NCI-H526 (cell line): Measurements from ENCODE around the gene ELMOD3.
"Not testable (repeated sequence)": the region's sequence is repeated elsewhere in the genome, so short reads cannot be mapped to it uniquely, and the experiment has no call there.

ENCODE experiments used
- DNase-seq, 2 experiments: peaks; one replicate each; lab custom pipeline; 2025; lab: John Stamatoyannopoulos, UW

Gene ELMOD3

GRCh38 chr2:85354286-85355072 is at the start of gene ELMOD3, which contains the start of gene RETSAT:
Gene ELMOD3, plus strand, starts transcription at chr2:85354769. Its CDS starts 2,430 bp downstream, at chr2:85357199.
Gene RETSAT, minus strand, starts transcription at chr2:85354528. Its CDS starts 21 bp downstream, at chr2:85354507.
- peak; percentile 98 for DNase-seq

GRCh38 chr2:85307527-85307897 is 47.1 kb upstream of the ELMOD3 start:
- DNase-seq = no peak

GRCh38 chr2:85308201-85308600 is 46.4 kb upstream of the ELMOD3 start:
- DNase-seq = no peak

DNA sequence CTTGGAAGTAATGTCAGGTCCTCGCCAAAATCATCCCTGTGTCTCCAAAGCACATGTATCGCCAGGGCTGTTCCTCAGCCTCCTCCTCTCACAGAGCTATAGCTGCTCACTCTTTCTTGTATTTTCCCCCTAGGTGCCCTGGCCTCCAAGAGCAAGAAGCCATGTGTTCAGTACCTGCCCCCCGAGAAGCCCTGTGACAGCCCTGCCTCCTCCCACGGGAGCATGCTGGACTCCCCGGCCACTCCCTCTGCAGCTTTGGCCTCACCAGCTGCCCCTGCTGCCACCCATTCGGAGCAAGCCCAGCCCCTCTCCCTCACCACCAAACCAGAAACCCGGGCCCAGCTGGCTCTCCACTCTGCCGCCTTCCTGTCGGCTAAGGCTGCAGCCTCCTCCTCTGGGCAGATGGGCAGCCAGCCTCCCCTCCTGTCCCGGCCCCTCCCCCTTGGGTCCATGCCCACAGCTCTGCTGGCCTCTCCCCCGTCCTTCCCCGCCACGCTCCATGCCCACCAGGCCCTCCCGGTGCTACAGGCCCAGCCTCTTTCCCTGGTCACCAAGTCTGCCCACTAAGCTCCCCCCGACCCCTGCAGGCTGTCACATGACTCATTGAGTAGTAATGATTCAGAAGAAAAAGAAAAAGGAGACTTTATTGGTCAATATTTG is 45.5 kb upstream of the ELMOD3 start:
- peak in 1 of 2 experiments; percentile 26 for DNase-seq

- no peak for DNase-seq
Measured at GRCh38 chr2:85309699-85310321, 44.8 kb upstream of the ELMOD3 start.

- DNase-seq = no peak
Measured at GRCh38 chr2:85310330-85310729, 44.2 kb upstream of the ELMOD3 start.

- DNase-seq = no peak
Measured at GRCh38 chr2:85312404-85312803, 42.2 kb upstream of the ELMOD3 start.

- DNase-seq = no peak
Measured at GRCh38 chr2:85314884-85315242, 39.7 kb upstream of the ELMOD3 start.

- not testable (repeated sequence) for DNase-seq
Measured at GRCh38 chr2:85315921-85316320, 38.6 kb upstream of the ELMOD3 start.

DNA sequence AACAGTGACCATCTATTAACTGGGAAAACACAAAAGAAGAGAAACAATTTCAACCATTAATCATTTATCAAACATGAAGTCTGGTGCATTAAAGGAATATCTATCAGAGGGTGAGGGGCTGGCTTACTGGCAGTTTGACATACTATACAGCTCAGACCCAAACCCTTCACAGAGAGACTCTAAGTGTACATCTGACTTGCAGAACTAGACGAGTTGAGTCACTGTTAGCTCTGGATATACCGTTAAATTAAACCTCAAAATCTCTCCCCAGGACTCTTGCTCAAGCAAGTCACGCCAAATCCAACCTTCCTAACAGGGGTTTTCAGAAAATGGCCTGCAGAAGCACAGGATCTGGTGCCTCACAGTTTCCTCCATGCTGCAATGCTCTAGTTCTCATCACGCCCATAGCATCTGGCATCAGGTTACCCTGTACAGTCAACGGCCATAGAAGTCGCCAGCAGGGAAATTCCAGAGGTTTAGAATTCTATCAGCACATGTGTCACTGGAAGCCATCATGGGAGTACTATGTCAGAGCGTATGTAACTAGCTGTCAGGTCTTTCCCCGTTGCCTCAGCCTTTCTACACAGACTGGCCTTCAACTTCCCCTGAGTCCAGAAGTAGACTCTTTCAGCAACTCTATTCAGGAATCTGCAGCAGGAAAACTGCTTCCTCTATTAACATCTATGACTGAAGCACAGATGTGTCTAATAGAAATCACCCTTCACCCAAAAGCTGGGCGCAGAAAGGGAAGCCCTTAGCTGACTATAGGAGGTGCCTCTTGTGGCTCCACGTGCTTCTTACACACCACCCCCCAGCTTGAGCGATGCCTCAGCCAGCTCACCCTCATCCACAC is 36.1 kb upstream of the ELMOD3 start:
- DNase-seq = no peak

- DNase-seq = no peak
Measured at GRCh38 chr2:85319796-85320195, 34.8 kb upstream of the ELMOD3 start.

GRCh38 chr2:85323351-85323987 is 31.1 kb upstream of the ELMOD3 start:
- no peak for DNase-seq

- DNase-seq = not testable (repeated sequence)
Measured at GRCh38 chr2:85323988-85324367, 30.6 kb upstream of the ELMOD3 start.

GRCh38 chr2:85324639-85325465 is 29.7 kb upstream of the ELMOD3 start:
- no peak for DNase-seq

DNA sequence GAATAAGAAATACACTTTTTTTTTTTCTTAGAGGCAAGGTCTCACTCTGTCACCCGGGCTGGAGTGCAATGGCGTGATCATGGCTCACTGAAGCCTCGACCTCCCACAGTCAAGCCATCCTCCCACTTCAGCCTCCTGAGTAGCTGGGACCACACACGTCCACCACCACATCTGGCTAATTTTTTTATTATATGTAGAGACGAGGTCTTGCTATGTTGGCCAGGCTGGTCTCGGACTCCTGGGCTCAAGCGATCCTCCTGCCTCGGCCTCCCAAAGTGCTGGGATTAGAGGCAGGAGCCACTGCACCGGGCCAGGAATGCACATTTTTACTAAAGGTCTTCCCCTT is 29.1 kb upstream of the ELMOD3 start:
- DNase-seq = no peak

DNA sequence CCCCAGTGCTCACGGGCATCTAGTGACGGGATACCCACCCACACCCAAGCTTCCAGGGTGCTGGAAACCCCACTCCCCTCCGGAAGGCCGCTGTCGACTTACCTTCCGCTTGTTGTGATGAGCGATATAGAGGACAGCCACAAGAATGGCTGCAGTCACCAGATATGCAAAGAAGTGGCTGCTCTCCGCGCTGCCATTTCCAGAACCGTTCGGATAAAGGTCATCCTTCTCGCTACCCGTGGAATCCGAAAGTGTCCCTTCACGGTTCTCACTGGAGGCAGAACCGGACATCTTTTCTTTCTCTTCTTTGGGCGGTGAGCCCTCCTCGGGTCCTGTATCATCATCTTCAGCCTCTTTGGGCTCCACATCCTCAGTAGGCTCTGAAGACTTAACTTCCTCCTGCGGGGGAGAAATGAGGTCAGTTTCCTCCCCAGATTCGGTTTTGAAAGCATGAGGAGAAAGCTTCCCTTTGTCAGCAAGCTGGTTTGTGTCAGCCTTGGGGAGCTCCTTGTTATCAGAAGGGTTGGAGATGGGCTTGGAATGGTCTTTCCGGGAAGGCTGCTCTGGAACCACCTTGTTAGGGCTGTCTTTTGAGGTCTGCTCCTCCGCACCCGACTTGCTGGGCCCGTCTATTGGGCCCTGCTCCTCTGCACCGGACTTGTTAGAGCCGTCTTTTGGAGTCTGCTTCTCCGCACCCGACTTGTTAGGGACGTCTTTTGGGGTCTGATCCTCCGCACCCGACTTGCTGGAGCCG is 28.0 kb upstream of the ELMOD3 start:
- peak; percentile 19 to 63 for DNase-seq

GRCh38 chr2:85327160-85327821 is 27.3 kb upstream of the ELMOD3 start:
- DNase-seq = peak in 1 of 2 experiments; percentile 51

GRCh38 chr2:85327822-85328617 is 26.5 kb upstream of the ELMOD3 start, which contains the start of gene TGOLN2:
Gene TGOLN2, minus strand, starts transcription at chr2:85327989. Its CDS starts 27 bp downstream, at chr2:85327962.
- peak; percentile 75 to 96 for DNase-seq
